ENCODE measurements around the gene SYNE4. TPM values are rescaled to one million over a fixed set of nuclear protein-coding genes. Genes with fewer than 3 reads are reported as not detected.
"Not testable (repeated sequence)": the region's sequence is repeated elsewhere in the genome, so short reads cannot be mapped to it uniquely, and the experiment has no call there.

The SYNE4 gene
- total RNA-seq, 1 donor from 2014 or later = 0.35 TPM

DNA sequence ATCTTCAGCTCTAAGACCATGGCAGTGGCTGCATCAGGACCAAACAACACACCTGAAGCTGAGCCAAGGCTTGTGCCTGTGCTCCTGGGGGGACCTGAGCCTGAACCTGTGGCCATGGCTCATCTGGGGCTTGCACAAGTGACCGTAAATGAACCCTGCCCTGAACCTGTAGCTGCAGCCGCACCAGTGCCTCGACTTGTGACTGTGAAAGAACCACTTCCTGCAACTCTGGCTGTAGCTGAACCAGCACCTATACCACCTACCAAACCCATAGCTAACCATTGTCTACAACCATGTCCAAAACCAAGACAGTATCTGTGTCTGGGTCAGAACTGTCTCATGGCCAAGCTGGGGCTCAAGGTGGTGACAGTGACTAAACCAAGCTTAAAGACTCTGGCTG lies 41.8 kb downstream of the SYNE4 start:
- intact Hi-C loops (cut with DNase I) = no loop called here
- no peak for ATAC-seq
- no peak for DNase-seq (ENCODE audit: missing footprints)

GRCh38 chr19:35963514-35963913 lies 45.1 kb downstream of the SYNE4 start:
- DNase-seq (ENCODE audit: missing footprints) (no peak), ATAC-seq (no peak)
- intact Hi-C loops (cut with DNase I) = no loop called here

DNA sequence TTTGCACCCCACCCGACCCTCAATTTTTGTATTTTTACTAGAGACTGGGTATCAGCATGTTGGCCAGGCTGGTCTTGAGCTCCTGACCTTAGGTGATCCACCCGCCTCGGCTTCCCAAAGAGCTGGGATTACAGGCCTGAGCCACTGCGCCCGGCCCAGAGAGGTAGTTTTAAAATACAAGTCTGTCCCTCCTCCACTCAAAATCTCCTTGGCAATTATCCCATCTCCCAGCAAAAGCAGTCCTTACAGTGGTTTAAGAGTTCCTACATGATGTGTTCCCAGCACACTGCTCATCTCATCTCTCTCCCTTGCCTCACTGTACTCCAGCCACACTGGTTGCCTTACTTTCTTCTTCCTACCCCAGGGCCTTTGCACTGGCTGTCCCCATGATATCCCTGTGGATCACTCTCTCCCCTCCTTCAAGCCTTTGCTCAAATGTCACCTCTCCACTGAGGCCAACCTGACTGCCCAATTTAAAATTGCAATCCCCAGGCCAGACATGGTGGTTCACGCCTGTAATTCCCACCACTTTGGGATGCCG lies 48.1 kb downstream of the SYNE4 start:
- ATAC-seq (no peak), DNase-seq (ENCODE audit: missing footprints) (no peak)
- intact Hi-C loops (cut with DNase I) = no loop called here

DNA sequence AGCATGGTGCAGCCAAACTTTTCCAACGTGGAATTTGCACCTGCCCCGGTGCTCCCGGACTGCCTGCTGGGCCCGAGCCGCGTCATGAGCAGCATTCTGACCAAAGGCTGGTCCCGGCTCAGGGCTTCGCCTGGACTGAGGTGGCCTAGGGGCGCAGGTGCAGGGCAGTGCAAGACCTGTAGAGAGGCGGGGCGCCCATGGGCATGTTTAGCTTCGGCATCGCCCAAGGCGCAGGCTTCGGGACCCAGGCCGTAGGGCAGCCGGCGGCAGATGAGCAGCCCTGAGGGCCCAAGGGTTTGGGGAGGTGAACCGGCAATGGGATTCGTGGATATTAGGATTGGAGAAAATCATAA lies 48.7 kb downstream of the SYNE4 start:
- no peak for DNase-seq (ENCODE audit: missing footprints)
- ATAC-seq = no peak
- intact Hi-C loops (cut with DNase I) = no loop called here

DNA sequence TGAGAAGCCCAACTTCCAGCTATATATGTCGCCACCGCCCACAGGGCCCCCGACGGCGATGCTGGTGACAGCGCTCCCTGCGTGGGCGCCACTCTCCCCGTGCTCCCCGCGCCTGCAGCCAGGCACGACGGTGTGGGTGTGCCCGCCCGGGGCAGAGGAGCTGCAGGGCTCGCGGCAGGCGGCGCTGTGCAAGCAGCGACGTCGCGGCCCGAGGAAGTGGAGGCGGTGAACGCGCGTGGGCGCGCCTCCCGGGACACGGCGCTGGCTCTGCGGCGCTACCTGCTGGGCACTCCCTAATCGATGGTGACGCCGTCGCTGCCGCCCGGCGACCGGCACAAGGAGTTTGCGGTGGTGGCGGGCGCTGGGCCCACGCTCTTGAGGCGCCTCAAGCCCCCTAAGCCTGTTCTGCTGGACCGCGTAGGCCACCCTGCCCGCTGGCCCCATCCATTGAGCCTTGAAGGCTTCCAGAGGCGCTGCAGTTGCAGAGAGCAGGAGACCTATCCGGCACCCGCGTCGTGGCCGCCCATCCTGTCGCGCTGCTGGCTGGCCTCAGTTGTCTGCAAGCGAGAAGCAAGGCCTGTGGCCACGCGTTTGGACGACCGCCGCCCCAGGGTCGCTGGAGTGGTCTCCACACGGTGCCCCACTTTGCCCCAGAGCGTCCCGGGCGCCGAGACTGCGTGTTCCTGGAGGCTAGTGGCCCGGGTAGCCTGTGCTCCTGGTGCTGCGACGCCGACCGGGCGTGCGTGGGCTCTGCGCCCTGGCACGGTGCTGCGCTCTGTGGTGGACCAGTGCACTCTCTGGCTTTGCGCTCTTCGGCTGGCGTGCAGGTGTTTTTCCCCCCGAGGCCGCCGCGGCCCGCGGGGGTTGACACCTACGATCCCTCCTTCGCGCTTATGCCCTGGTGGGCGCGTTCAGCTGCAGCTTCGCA lies 49.3 kb downstream of the SYNE4 start:
- ATAC-seq = peak; percentile 75
- intact Hi-C loops (cut with DNase I) = no loop called here
- DNase-seq (ENCODE audit: missing footprints) = peak; percentile 87

DNA sequence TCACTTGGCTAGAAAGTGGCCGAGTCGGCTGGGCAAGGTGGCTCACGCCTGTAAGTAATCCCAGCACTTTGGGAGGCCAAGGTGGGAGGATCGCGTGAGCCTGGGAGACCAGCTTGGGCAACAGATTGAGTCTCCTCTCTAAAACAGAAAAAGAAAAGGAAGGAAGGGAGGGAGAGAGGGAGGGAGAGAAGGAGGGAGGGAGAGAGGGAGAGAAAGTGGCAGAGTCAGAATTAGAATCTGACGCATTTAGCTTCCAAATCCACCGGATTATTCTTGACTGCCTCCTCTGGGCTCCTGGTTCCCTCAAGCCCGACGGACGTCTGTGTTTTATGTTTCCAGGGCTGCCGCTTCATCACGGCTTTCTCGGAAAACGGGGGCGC lies 50.0 kb downstream of the SYNE4 start:
- ATAC-seq (no peak), DNase-seq (ENCODE audit: missing footprints) (no peak)
- intact Hi-C loops (cut with DNase I) = no loop called here

DNA sequence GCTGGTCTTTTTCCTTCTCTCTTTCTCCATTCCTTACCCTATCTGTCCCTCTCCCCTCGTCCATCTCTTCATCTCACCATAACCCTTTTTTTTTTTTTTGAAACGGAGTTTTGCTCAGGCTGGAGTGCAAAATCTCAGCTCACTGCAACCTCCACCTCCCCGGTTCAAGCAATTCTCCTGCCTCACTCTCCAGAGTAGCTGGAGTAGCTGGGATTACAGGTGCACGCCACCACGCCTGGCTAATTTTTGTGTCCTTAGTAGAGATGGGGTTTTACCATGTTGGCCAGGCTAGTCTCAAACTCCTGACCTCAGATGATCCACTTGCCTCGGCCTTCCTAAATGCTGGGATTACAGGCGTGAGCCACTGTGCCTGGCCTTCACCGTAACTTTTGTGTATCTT lies 51.2 kb downstream of the SYNE4 start:
- intact Hi-C loops (cut with DNase I); DNase-seq (ENCODE audit: missing footprints); ATAC-seq: not testable (repeated sequence)

DNA sequence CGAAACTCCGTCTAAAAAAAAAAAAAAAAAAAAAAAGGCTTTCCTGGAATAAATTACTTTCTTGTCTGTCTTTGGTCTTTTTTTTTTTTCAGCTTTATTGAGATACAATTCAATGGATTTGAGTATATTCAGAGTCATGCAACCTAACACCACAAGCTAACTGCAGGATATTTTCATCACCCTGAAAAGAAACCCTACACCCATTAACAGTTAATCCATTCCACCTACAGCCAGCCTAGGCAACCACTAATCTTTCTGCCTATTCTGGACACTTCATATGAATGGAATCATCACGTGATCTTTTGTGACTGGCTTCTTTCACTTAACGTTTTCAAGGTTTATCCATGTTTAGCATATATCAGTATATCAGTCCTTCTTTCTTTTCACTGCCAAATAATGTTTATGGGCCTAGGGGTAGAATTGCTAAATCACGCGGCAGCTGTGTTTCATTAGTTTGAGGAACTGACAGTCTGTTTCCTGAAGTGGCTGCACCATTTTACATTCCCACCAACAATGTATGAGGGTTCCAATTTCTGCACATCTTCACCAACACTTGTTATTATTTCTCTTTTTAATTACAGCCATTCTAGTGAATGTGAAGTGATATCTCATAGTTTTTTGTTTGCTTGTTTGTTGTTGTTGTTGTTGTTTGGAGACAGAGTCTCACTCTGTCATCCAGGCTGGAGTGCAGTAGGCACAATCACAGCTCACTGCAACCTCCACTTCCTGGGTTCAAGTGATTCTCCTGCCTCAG lies 52.6 kb downstream of the SYNE4 start:
- intact Hi-C loops (cut with DNase I) = no loop called here
- no peak for ATAC-seq
- no peak for DNase-seq (ENCODE audit: missing footprints)

Other genes starting within 250 kb of the SYNE4 start
- 4.2 TPM for gene ARHGAP33, start 233.2 kb downstream of the SYNE4 start, total RNA-seq
- not detected for gene PRODH2, start 196.0 kb downstream of the SYNE4 start, total RNA-seq
- not detected for gene NPHS1, start 156.3 kb downstream of the SYNE4 start, total RNA-seq
- not detected for gene KIRREL2, start 151.9 kb downstream of the SYNE4 start, total RNA-seq
- 20.5 TPM for gene APLP1, start 140.2 kb downstream of the SYNE4 start, total RNA-seq
- 2.1 TPM for gene NFKBID, start 108.3 kb downstream of the SYNE4 start, total RNA-seq
- gene HCST, start 106.3 kb downstream of the SYNE4 start, total RNA-seq = 6.3 TPM
- gene TYROBP, start 100.5 kb downstream of the SYNE4 start, total RNA-seq = 34.5 TPM
- 8.4 TPM for gene LRFN3, start 72.4 kb downstream of the SYNE4 start, total RNA-seq
- gene SDHAF1, start 13.6 kb downstream of the SYNE4 start, total RNA-seq = 9.7 TPM
- gene ALKBH6, start 5.4 kb upstream of the SYNE4 start, total RNA-seq = 12.1 TPM
- gene CLIP3, start 24.1 kb upstream of the SYNE4 start, total RNA-seq = 3.6 TPM
- 4.1 TPM for gene THAP8, start 45.5 kb upstream of the SYNE4 start, total RNA-seq
- 25.5 TPM for gene WDR62, start 46.1 kb upstream of the SYNE4 start, total RNA-seq
- not detected for gene OVOL3, start 102.3 kb upstream of the SYNE4 start, total RNA-seq
- gene POLR2I, start 106.1 kb upstream of the SYNE4 start, total RNA-seq = 145 TPM
- gene TBCB, start 106.7 kb upstream of the SYNE4 start, total RNA-seq = 114 TPM
- gene CAPNS1, start 131.3 kb upstream of the SYNE4 start, total RNA-seq = 854 TPM
- gene COX7A1, start 143.6 kb upstream of the SYNE4 start, total RNA-seq = 3,337 TPM
- gene ZNF565, start 205.9 kb upstream of the SYNE4 start, total RNA-seq = 4.6 TPM
- 34.3 TPM for gene ZNF146, start 206.3 kb upstream of the SYNE4 start, total RNA-seq